SH-SY5Y (cell line): ENCODE results near the gene HOXD9.

Experiments
- GATA2 ChIP-seq: IDR thresholded peaks from 2 replicates; pipeline ENCODE4 v1.6.1; 2011; ENCODE audit warnings: mild to moderate bottlenecking, low read depth, low read length
- GATA3 ChIP-seq: IDR thresholded peaks from 2 replicates; pipeline ENCODE4 v1.6.1; 2011; ENCODE audit warnings: low read depth, mild to moderate bottlenecking, low read length, moderate library complexity

- no peak for TF ChIP-seq GATA3
- no peak for TF ChIP-seq GATA2
Measured at GRCh38 chr2:176088937-176089842, 33.3 kb upstream of the HOXD9 start.
